Ovary (tissue), 9 donors: ENCODE results near the gene RPS6KA5. TPM values are rescaled to one million over a fixed set of nuclear protein-coding genes. Genes with fewer than 3 reads are reported as not detected.
A peak's percentile ranks its signal among the peaks of the same experiment; 100 is the strongest.

ENCODE experiments used
- DNase-seq, 5 donors: peaks; one replicate each; pipeline ENCODE4 v3.0.0-alpha.2; 2019 to 2020
- H3K27ac ChIP-seq, 2 donors: fragments of 200-600 bp; one replicate each; pipeline versions ENCODE4 v1.5.1 to v1.8.0; 2019 to 2022
- H3K27me3 ChIP-seq: fragments of 200-600 bp; one replicate; pipeline ENCODE4 v1.8.0; 2022
- H3K36me3 ChIP-seq: fragments of 200-600 bp; sonication (generic); one replicate; pipeline ENCODE4 v1.5.1; 2019
- H3K4me1 ChIP-seq: one replicate; pipeline ENCODE4 v1.8.1; 2013; ENCODE audit warnings: mild to moderate bottlenecking, moderate library complexity; ENCODE audit not compliant: insufficient read depth
- H3K4me3 ChIP-seq: fragments of 200-600 bp; sonication (generic); one replicate; pipeline ENCODE4 v1.5.1; 2017
- H3K9me3 ChIP-seq, 2 donors: fragments of 200-600 bp in 1 of 2; sonication (generic) in 1 of 2; one replicate each; pipeline versions ENCODE4 v1.5.1 to v1.8.1; 2013 to 2019; ENCODE audit warnings: mild to moderate bottlenecking in 1 of 2, moderate library complexity in 1 of 2
- CTCF ChIP-seq, 3 donors: fragments of 450-650 bp in 2 of 3; fragments of 200-600 bp in 1 of 3; IDR thresholded peaks; one replicate each; pipeline versions ENCODE4 v1.5.1 to v1.8.0; 2016 to 2022; ENCODE audit warnings: antibody characterized with exemption in 3 of 3, mild to moderate bottlenecking in 1 of 3
- EP300 ChIP-seq: sonication (generic); formaldehyde crosslinking; IDR thresholded peaks from one replicate; pipeline ENCODE4 v1.6.1; 2017; ENCODE audit warnings: antibody characterized with exemption
- POLR2A ChIP-seq: fragments of 450-650 bp; IDR thresholded peaks from one replicate; pipeline ENCODE4 v1.6.1; 2017; ENCODE audit warnings: antibody characterized with exemption, mild to moderate bottlenecking, moderate library complexity
- WGBS, 3 donors: extraction: QIAGEN DNeasy Blood & Tissue Kit in 1 of 3; methylation state at CpG; one replicate each; pipeline versions ENCODE4 v1.1.5 to v1.1.7; 2013 to 2017; 5-methylcytosine and 5-hydroxymethylcytosine counted together
- intact Hi-C, 4 donors: fragments of 100-400 bp; cut with DNase I; formaldehyde crosslinking; loops; one replicate each; pipeline versions ENCODE4 v1.11.0 to v1.15.1; 2022 to 2023
- polyA plus RNA-seq, 2 donors: library from polyadenylated mRNA; stranded (reverse); fragments of 200-250 nt in 1 of 2; fragments of 350-450 nt in 1 of 2; fragmentation: Illumina TruSeq in 1 of 2; extraction: RNeasy Lipid Tissue Mini Kit (QIAGEN cat#74804) in 1 of 2; gene quantifications; one replicate each; pipeline ENCODE4 v1.2.3, GENCODE V29; 2013 to 2014
- total RNA-seq, 7 donors: library from RNA; depleted of rRNA in 2 of 7; stranded (reverse); fragments of >200 nt in 2 of 7; fragmentation: NEBNext Ultra II Directional in 3 of 7; extraction: Animal tissue kit (Norgen Biotek cat#: 25700) in 3 of 7; gene quantifications; one replicate each; pipeline versions ENCODE4 v1.1.0 to v1.2.4, GENCODE V29; 2016 to 2023
- donor health status: DM: no; HTN: no; CAD: no; lungs with moderate emphysema.
- donor health status: DM: no; HTN: no; CAD: no.
- donor health status: Bipolar disorder and iron deficiency.
- donor health status: DM: yes; HTN: yes; CAD: no.
- donor health status: DM: no; HTN: no; CAD: no.
- donor health status: DM: yes; HTN: yes; CAD: no.

RPS6KA5 gene
- total and polyA plus RNA-seq, 9 donors, result 3.8 to 19.0 (median 8.4) TPM

DNA sequence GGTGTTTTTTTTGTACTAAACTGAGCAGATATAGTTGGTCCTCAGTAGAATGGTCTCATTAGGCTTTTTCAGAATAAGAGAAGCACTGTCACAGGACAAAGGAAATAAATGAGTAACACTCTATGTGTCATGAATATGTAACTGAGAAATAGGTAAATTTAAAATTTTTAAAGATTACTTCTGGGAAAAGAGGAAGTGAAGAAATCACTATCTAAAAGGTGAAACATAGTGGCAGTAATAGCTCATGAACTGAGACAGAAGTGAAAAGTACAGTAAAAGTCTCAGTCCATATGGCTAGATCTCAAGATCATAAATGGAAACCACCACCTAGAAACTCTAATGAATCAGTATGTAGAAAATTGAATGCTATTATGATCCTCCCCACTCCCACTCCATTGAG, 154.9 kb downstream of the RPS6KA5 start:
- Histone ChIP-seq H3K36me3 (no peaks in the 10 kb centered on the region), H3K9me3 (no peaks in the 10 kb centered on the region), H3K4me1 (no peaks in the 10 kb centered on the region), H3K4me3 (no peak overlapping the region), H3K27ac (no peak overlapping the region), H3K27me3 (no peaks in the 10 kb centered on the region)
- intact Hi-C loops, result loop anchor here in 3 of 4 donors (10.0 kb wide), 1 partner anchor 379 kb away; no protein-coding TSS in a partner anchor
- no peak for DNase-seq
- TF ChIP-seq EP300 (no peak), POLR2A (no peak), CTCF (IDR thresholded peaks at IDR 0.05) (no peak)

DNA sequence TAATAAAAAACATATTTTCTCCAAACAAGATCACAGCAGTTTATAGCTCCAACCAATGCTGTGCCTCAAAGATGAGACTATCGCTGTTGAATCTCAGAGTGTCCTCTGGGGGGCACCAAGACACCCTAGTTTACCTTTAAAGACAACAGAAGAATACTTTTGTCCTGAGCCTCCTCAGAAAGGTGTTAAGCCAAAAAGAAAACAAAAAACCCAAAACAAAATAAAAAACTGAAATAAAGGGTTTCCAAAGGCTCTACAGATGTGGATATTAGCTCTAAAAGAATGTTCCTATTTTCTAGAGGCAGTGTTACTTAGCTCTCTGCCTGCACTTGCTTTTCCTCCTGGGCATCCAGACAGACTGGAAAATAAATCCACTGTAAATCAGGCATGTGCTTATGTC, 157.3 kb downstream of the RPS6KA5 start:
- H3K36me3 ChIP-seq, result no peaks in the 10 kb centered on the region
- H3K4me3 ChIP-seq, result no peak overlapping the region
- no peak overlapping the region for H3K27ac ChIP-seq
- peak; percentile 38 to 71 (median 48) for DNase-seq
- no peaks in the 10 kb centered on the region for H3K9me3 ChIP-seq
- H3K4me1 ChIP-seq, result no peaks in the 10 kb centered on the region
- H3K27me3 ChIP-seq, result no peaks in the 10 kb centered on the region
- 5 to 13% (median 8%) methylated on average over 1 of the region's 1 CpG for WGBS, 3 donors
- TF ChIP-seq CTCF (IDR thresholded peaks at IDR 0.05) (peak in 2 of 3 donors; percentile 56 to 77), POLR2A (no peak), EP300 (no peak)
- intact Hi-C loops, result loop anchor here (2.0 to 10.0 kb wide), 3 partner anchors 270 to 382 kb away; no protein-coding TSS in a partner anchor

- Histone ChIP-seq H3K4me1 (no peaks in the 10 kb centered on the region), H3K9me3 (no peaks in the 10 kb centered on the region), H3K27ac (no peak overlapping the region), H3K4me3 (no peak overlapping the region), H3K27me3 (no peaks in the 10 kb centered on the region), H3K36me3 (no peaks in the 10 kb centered on the region)
- DNase-seq, result no peak
- 57 to 69% (median 58%) methylated on average over 2 of the region's 2 CpGs for WGBS, 3 donors
- TF ChIP-seq CTCF (IDR thresholded peaks at IDR 0.05) (no peak), EP300 (no peak), POLR2A (no peak)
- intact Hi-C loops, result loop anchor here in 3 of 4 donors (5.0 to 10.0 kb wide), 2 partner anchors 277 to 384 kb away; no protein-coding TSS in a partner anchor
These were observed 159.9 kb downstream of the RPS6KA5 start for GRCh38 chr14:90900476-90901083.

GRCh38 chr14:90897022-90897421, 163.4 kb downstream of the RPS6KA5 start:
- Histone ChIP-seq H3K4me3 (no peak overlapping the region), H3K27ac (no peak overlapping the region), H3K9me3 (no peaks in the 10 kb centered on the region), H3K36me3 (no peaks in the 10 kb centered on the region), H3K4me1 (no peaks in the 10 kb centered on the region), H3K27me3 (no peaks in the 10 kb centered on the region)
- DNase-seq, result no peak
- 93 to 96% (median 96%) methylated on average over 6 of the region's 6 CpGs for WGBS, 3 donors
- TF ChIP-seq EP300 (no peak), POLR2A (no peak), CTCF (IDR thresholded peaks at IDR 0.05) (no peak)
- intact Hi-C loops, result no loop called here
